Measurements from ENCODE around the gene LIPG.

LIPG gene

GRCh38 chr18:49610022-49610445 lies 48.2 kb downstream of the LIPG start:
- H3K4me3 ChIP-seq (ENCODE audit: low read length): no peak overlapping the region
- no peak overlapping the region for H3K27ac ChIP-seq (ENCODE audit: low read depth, low read length)

GRCh38 chr18:49611316-49611715 lies 49.5 kb downstream of the LIPG start:
- Histone ChIP-seq H3K4me3 (ENCODE audit: low read length) (no peak overlapping the region), H3K27ac (ENCODE audit: low read depth, low read length) (no peak overlapping the region), H3K9ac (ENCODE audit: low read length) (no peak overlapping the region)

More at GRCh38 chr18:49610022-49610445, 48.2 kb downstream of the LIPG start:
- Histone ChIP-seq H3K9ac (ENCODE audit: low read length) (no peak overlapping the region), H3K27me3 (ENCODE audit: control insufficient read depth, insufficient read depth, low read length) (no peaks in the 10 kb centered on the region), H3K36me3 (ENCODE audit: control insufficient read depth, insufficient read depth, low read length) (no peaks in the 10 kb centered on the region), H3K4me1 (ENCODE audit: control insufficient read depth, insufficient read depth, low read length) (no peaks in the 10 kb centered on the region)

GRCh38 chr18:49612515-49613033 lies 50.7 kb downstream of the LIPG start:
- Histone ChIP-seq H3K4me3 (ENCODE audit: low read length) (no peak overlapping the region), H3K9ac (ENCODE audit: low read length) (no peak overlapping the region), H3K4me1 (ENCODE audit: control insufficient read depth, insufficient read depth, low read length) (no peaks in the 10 kb centered on the region), H3K27me3 (ENCODE audit: control insufficient read depth, insufficient read depth, low read length) (no peaks in the 10 kb centered on the region), H3K27ac (ENCODE audit: low read depth, low read length) (no peak overlapping the region), H3K36me3 (ENCODE audit: control insufficient read depth, insufficient read depth, low read length) (no peaks in the 10 kb centered on the region)

More at GRCh38 chr18:49611316-49611715, 49.5 kb downstream of the LIPG start:
- Histone ChIP-seq H3K27me3 (ENCODE audit: control insufficient read depth, insufficient read depth, low read length) (no peaks in the 10 kb centered on the region), H3K4me1 (ENCODE audit: control insufficient read depth, insufficient read depth, low read length) (no peaks in the 10 kb centered on the region), H3K36me3 (ENCODE audit: control insufficient read depth, insufficient read depth, low read length) (no peaks in the 10 kb centered on the region)

GRCh38 chr18:49613141-49613640 lies 51.3 kb downstream of the LIPG start:
- no peak overlapping the region for H3K4me3 ChIP-seq (ENCODE audit: low read length)
- no peak overlapping the region for H3K27ac ChIP-seq (ENCODE audit: low read depth, low read length)
- H3K4me1 ChIP-seq (ENCODE audit: control insufficient read depth, insufficient read depth, low read length): no peaks in the 10 kb centered on the region
- no peaks in the 10 kb centered on the region for H3K36me3 ChIP-seq (ENCODE audit: control insufficient read depth, insufficient read depth, low read length)
- H3K27me3 ChIP-seq (ENCODE audit: control insufficient read depth, insufficient read depth, low read length): no peaks in the 10 kb centered on the region
- no peak overlapping the region for H3K9ac ChIP-seq (ENCODE audit: low read length)

GRCh38 chr18:49613641-49614151 lies 51.8 kb downstream of the LIPG start:
- Histone ChIP-seq H3K9ac (ENCODE audit: low read length) (no peak overlapping the region), H3K27ac (ENCODE audit: low read depth, low read length) (no peak overlapping the region), H3K4me1 (ENCODE audit: control insufficient read depth, insufficient read depth, low read length) (no peaks in the 10 kb centered on the region), H3K27me3 (ENCODE audit: control insufficient read depth, insufficient read depth, low read length) (no peaks in the 10 kb centered on the region), H3K36me3 (ENCODE audit: control insufficient read depth, insufficient read depth, low read length) (no peaks in the 10 kb centered on the region), H3K4me3 (ENCODE audit: low read length) (no peak overlapping the region)

GRCh38 chr18:49616618-49617328 lies 54.9 kb downstream of the LIPG start:
- no peaks in the 10 kb centered on the region for H3K27me3 ChIP-seq (ENCODE audit: control insufficient read depth, insufficient read depth, low read length)
- H3K4me1 ChIP-seq (ENCODE audit: control insufficient read depth, insufficient read depth, low read length): no peaks in the 10 kb centered on the region
- no peak overlapping the region for H3K27ac ChIP-seq (ENCODE audit: low read depth, low read length)
- H3K4me3 ChIP-seq (ENCODE audit: low read length): no peak overlapping the region
- H3K36me3 ChIP-seq (ENCODE audit: control insufficient read depth, insufficient read depth, low read length): no peaks in the 10 kb centered on the region
- H3K9ac ChIP-seq (ENCODE audit: low read length): no peak overlapping the region

GRCh38 chr18:49617329-49617695 lies 55.5 kb downstream of the LIPG start:
- Histone ChIP-seq H3K4me3 (ENCODE audit: low read length) (no peak overlapping the region), H3K27ac (ENCODE audit: low read depth, low read length) (no peak overlapping the region), H3K27me3 (ENCODE audit: control insufficient read depth, insufficient read depth, low read length) (no peaks in the 10 kb centered on the region), H3K9ac (ENCODE audit: low read length) (no peak overlapping the region), H3K36me3 (ENCODE audit: control insufficient read depth, insufficient read depth, low read length) (no peaks in the 10 kb centered on the region), H3K4me1 (ENCODE audit: control insufficient read depth, insufficient read depth, low read length) (no peaks in the 10 kb centered on the region)

- H3K36me3 ChIP-seq (ENCODE audit: control insufficient read depth, insufficient read depth, low read length): no peaks in the 10 kb centered on the region
- no peak overlapping the region for H3K4me3 ChIP-seq (ENCODE audit: low read length)
- H3K27me3 ChIP-seq (ENCODE audit: control insufficient read depth, insufficient read depth, low read length): no peaks in the 10 kb centered on the region
- H3K4me1 ChIP-seq (ENCODE audit: control insufficient read depth, insufficient read depth, low read length): no peaks in the 10 kb centered on the region
- no peak overlapping the region for H3K9ac ChIP-seq (ENCODE audit: low read length)
- no peak overlapping the region for H3K27ac ChIP-seq (ENCODE audit: low read depth, low read length)
Observed at GRCh38 chr18:49617865-49618264, 56.0 kb downstream of the LIPG start.

GRCh38 chr18:49618742-49619681 lies 57.2 kb downstream of the LIPG start:
- Histone ChIP-seq H3K9ac (ENCODE audit: low read length) (no peak overlapping the region), H3K27me3 (ENCODE audit: control insufficient read depth, insufficient read depth, low read length) (no peaks in the 10 kb centered on the region), H3K36me3 (ENCODE audit: control insufficient read depth, insufficient read depth, low read length) (no peaks in the 10 kb centered on the region), H3K4me3 (ENCODE audit: low read length) (no peak overlapping the region), H3K4me1 (ENCODE audit: control insufficient read depth, insufficient read depth, low read length) (no peaks in the 10 kb centered on the region), H3K27ac (ENCODE audit: low read depth, low read length) (no peak overlapping the region)

- no peaks in the 10 kb centered on the region for H3K36me3 ChIP-seq (ENCODE audit: control insufficient read depth, insufficient read depth, low read length)
- H3K9ac ChIP-seq (ENCODE audit: low read length): no peak overlapping the region
- H3K4me1 ChIP-seq (ENCODE audit: control insufficient read depth, insufficient read depth, low read length): no peaks in the 10 kb centered on the region
- no peak overlapping the region for H3K4me3 ChIP-seq (ENCODE audit: low read length)
- H3K27me3 ChIP-seq (ENCODE audit: control insufficient read depth, insufficient read depth, low read length): no peaks in the 10 kb centered on the region
- no peak overlapping the region for H3K27ac ChIP-seq (ENCODE audit: low read depth, low read length)
Observed at GRCh38 chr18:49619801-49620200, 57.9 kb downstream of the LIPG start.

- H3K4me3 ChIP-seq (ENCODE audit: low read length): no peak overlapping the region
Observed at GRCh38 chr18:49621301-49621700, 59.4 kb downstream of the LIPG start.

GRCh38 chr18:49621717-49622351 lies 60.0 kb downstream of the LIPG start:
- Histone ChIP-seq H3K36me3 (ENCODE audit: control insufficient read depth, insufficient read depth, low read length) (no peaks in the 10 kb centered on the region), H3K9ac (ENCODE audit: low read length) (no peak overlapping the region), H3K27ac (ENCODE audit: low read depth, low read length) (no peak overlapping the region), H3K4me1 (ENCODE audit: control insufficient read depth, insufficient read depth, low read length) (no peaks in the 10 kb centered on the region), H3K4me3 (ENCODE audit: low read length) (no peak overlapping the region), H3K27me3 (ENCODE audit: control insufficient read depth, insufficient read depth, low read length) (no peaks in the 10 kb centered on the region)

More at GRCh38 chr18:49621301-49621700, 59.4 kb downstream of the LIPG start:
- no peak overlapping the region for H3K9ac ChIP-seq (ENCODE audit: low read length)
- no peak overlapping the region for H3K27ac ChIP-seq (ENCODE audit: low read depth, low read length)
- no peaks in the 10 kb centered on the region for H3K27me3 ChIP-seq (ENCODE audit: control insufficient read depth, insufficient read depth, low read length)
- no peaks in the 10 kb centered on the region for H3K4me1 ChIP-seq (ENCODE audit: control insufficient read depth, insufficient read depth, low read length)
- H3K36me3 ChIP-seq (ENCODE audit: control insufficient read depth, insufficient read depth, low read length): no peaks in the 10 kb centered on the region

Data from rectal smooth muscle tissue (tissue), 1 donor.